GM12878 (cell line): ENCODE data around the gene MYO15B. TPM values are rescaled to one million over a fixed set of nuclear protein-coding genes. Genes with fewer than 3 reads are reported as not detected.

ENCODE experiments used
- ATAC-seq: fragments of 200-7000 bp; cut with Tn5 transposase; 3 replicates; pipeline ENCODE4 v1.9.1; 2020; ENCODE audit warnings: mild to moderate bottlenecking, moderate library complexity
- BruUV-seq: library from RNA; stranded (reverse); fragments of 400-500 nt; replicated peaks from 2 replicates; lab custom pipeline; 2021; lab: Mats Ljungman, UMichigan
- CTCF ChIA-PET: fragments of 300-600 bp; sonication (Branson Sonifier 250); formaldehyde crosslinking; extraction: SDS; loops from one replicate; lab custom pipeline; 2021; ENCODE audit warnings: inconsistent platforms; lab: Yijun Ruan, JAX
- POLR2A ChIA-PET: fragments of 350-600 bp; formaldehyde crosslinking; extraction: SDS; loops from one replicate; lab custom pipeline; 2021; ENCODE audit warnings: inconsistent platforms; lab: Charles Lee
- RAD21 ChIA-PET: fragments of 300-600 bp; sonication (Branson Sonifier 250); formaldehyde crosslinking; loops from one replicate; lab custom pipeline; 2023; ENCODE audit warnings: antibody characterized with exemption; ENCODE audit not compliant: unreplicated experiment; lab: Charles Lee
- SMC1A ChIA-PET: fragments of 300-600 bp; sonication (Branson Sonifier 250); formaldehyde crosslinking; loops from one replicate; lab custom pipeline; 2023; ENCODE audit not compliant: unreplicated experiment, uncharacterized antibody; lab: Charles Lee
- DNase-seq: peaks from one replicate; pipeline ENCODE4 v3.0.0-alpha.2; 2011; ENCODE audit warnings: low read depth, low spot score
- FAIRE-seq: peaks from 3 replicates; lab custom pipeline; 2011; peaks lifted over from hg19 to GRCh38; lab: Jason Lieb, UNC
- H2AFZ ChIP-seq: 2 replicates; pipeline ENCODE4 v1.6.0; 2011; ENCODE audit warnings: low read depth, low read length, control low read depth; ENCODE audit not compliant: control insufficient read depth
- H3K27ac ChIP-seq: 2 replicates; pipeline ENCODE4 v1.5.1; 2011; ENCODE audit warnings: control low read depth; ENCODE audit not compliant: control insufficient read depth, insufficient read depth
- H3K27me3 ChIP-seq, 2 experiments: replicated peaks in 1 of 2; 2 replicates each; pipeline versions ENCODE4 v1.6.0 to v1.6.1; 2011; ENCODE audit warnings: low read length in 1 of 2; ENCODE audit not compliant: control insufficient read depth in 2 of 2, insufficient read depth in 2 of 2
- H3K36me3 ChIP-seq, 2 experiments: 2 replicates each; pipeline ENCODE4 v1.5.1; 2011; ENCODE audit warnings: low read length in 1 of 2; ENCODE audit not compliant: control insufficient read depth in 2 of 2, insufficient read depth in 2 of 2
- H3K4me1 ChIP-seq: 2 replicates; pipeline ENCODE4 v1.6.1; 2011; ENCODE audit warnings: mild to moderate bottlenecking, low read length, moderate library complexity, mixed read lengths; ENCODE audit not compliant: control insufficient read depth, insufficient read depth
- H3K4me2 ChIP-seq: 2 replicates; pipeline ENCODE4 v1.6.0; 2011; ENCODE audit warnings: control low read depth; ENCODE audit not compliant: control insufficient read depth, insufficient read depth
- H3K4me3 ChIP-seq: fragments of 200-600 bp; sonication (generic); 2 replicates; pipeline ENCODE4 v1.5.1; 2016
- H3K79me2 ChIP-seq: 2 replicates; pipeline ENCODE4 v1.6.0; 2011; ENCODE audit warnings: low read length; ENCODE audit not compliant: control insufficient read depth, insufficient read depth
- H3K9ac ChIP-seq: 2 replicates; pipeline ENCODE4 v1.8.0; 2011; ENCODE audit warnings: low read length, control low read depth, mixed read lengths; ENCODE audit not compliant: control insufficient read depth, insufficient read depth
- H3K9me3 ChIP-seq: replicated peaks from 3 replicates; pipeline ENCODE4 v1.5.1; 2011; ENCODE audit warnings: mild to moderate bottlenecking, low read length; ENCODE audit not compliant: control insufficient read depth, insufficient read depth
- H4K20me1 ChIP-seq: 2 replicates; pipeline ENCODE4 v1.6.0; 2011; ENCODE audit not compliant: control insufficient read depth, insufficient read depth
- PRDM15 ChIP-seq: fragments of 450-650 bp; formaldehyde crosslinking; IDR thresholded peaks from 2 replicates; pipeline ENCODE4 v1.4.0; 2020; ENCODE audit warnings: mild to moderate bottlenecking, moderate library complexity
- SMAD5 ChIP-seq: IDR thresholded peaks from 2 replicates; pipeline ENCODE4 v1.6.1; 2016; ENCODE audit warnings: antibody characterized with exemption, low read depth
- WGBS: methylation state at CpG from one replicate; pipeline ENCODE4 v1.1.6; 2016; ENCODE audit warnings: low lambda C conversion rate; ENCODE audit not compliant: insufficient replicate concordance, insufficient coverage; ENCODE audit errors: missing lambda C conversion rate; 5-methylcytosine and 5-hydroxymethylcytosine counted together
- in situ Hi-C: fragments of 300-500 bp; cut with MboI; formaldehyde crosslinking; loops from 9 replicates; pipeline ENCODE4 v1.14.3; 2018; ENCODE audit warnings: mixed read lengths
- intact Hi-C: fragments of 100-400 bp; cut with micrococcal nuclease; formaldehyde crosslinking; loops from one replicate; pipeline ENCODE4 v1.14.2; 2022; ENCODE audit not compliant: unreplicated experiment
- polyA plus RNA-seq, 11 experiments: library from polyadenylated mRNA; depleted of rRNA in 4 of 11; unstranded in 6 of 11; stranded (reverse) in 5 of 11; fragments of >200 nt; fragmentation: Nextera tagmentation in 4 of 11; fragmentation: Illumina TruSeq in 1 of 11; extraction: Ambion mirVana in 4 of 11; extraction: Trizol in 1 of 11; gene quantifications; 1 replicate in 1 of 11; 2 replicates in 10 of 11; pipeline versions ENCODE4 v1.2.1 to v1.2.3, GENCODE V29; 2011 to 2016; ENCODE audit warnings: inconsistent platforms in 2 of 11, missing spikeins in 2 of 11, low read depth in 1 of 11
- total RNA-seq, 4 experiments: library from RNA; depleted of rRNA in 3 of 4; stranded (reverse); fragments of >200 nt in 3 of 4; fragmentation: Illumina TruSeq in 1 of 4; extraction: Trizol in 1 of 4; gene quantifications; 2 replicates each; pipeline versions ENCODE4 v1.2.1 to v1.2.3, GENCODE V29; 2013 to 2021
- TF ChIP-seq, protein P1 (sequence below): fragments of 450-650 bp; IDR thresholded peaks from 2 replicates; pipeline ENCODE4 v1.6.1; 2017; ENCODE audit warnings: mild to moderate bottlenecking, low read depth, inconsistent platforms; ENCODE audit not compliant: poor library complexity, severe bottlenecking

Gene MYO15B
- total and polyA plus RNA-seq, 10 of the 15 experiments (the other 5 are each of a cell fraction or from before 2014, with no cell fraction given): 0.67 to 15.4 (median 2.3) TPM; not detected in 1

DNA sequence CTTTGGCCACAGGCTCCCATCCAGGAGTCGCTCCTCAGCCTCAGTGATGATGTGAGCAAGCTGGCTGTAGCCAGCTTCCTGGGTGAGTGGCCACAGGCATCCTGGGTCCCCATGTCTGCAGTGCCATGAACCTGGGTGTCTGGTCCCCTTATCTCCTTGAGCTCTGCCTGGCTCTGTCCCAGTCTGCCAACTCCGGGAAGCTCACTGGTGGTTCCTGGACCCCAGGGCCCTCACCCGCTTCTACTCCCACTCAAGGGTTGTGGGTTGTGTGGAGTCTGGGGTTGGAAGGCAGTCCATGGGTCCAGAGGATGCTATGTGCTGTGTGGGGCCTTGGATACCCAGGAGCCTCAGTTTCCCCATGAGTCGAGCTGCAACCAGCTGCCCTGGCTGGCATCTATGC, 33.9 kb downstream of the MYO15B start:
- H3K36me3 ChIP-seq: no peaks in the 10 kb centered on the region
- CTCF ChIA-PET: interaction anchor here (1.0 to 3.5 kb wide), 4 partner anchors 12 to 127 kb away, joined by 4 to 43 read pairs (median 15); partner anchors contain the start of gene SMIM5

More for the DNA sequence above, 33.9 kb downstream of the MYO15B start:
- BruUV-seq: no TSS peak
- WGBS: 45% methylated on average over 4 of the region's 4 CpGs
- ChIA-PET RAD21 (interaction anchor here (1.2 kb wide), 1 partner anchor 126 kb away, joined by 3 read pairs; no protein-coding TSS in a partner anchor), POLR2A (interaction anchor here (0.5 kb wide), 2 partner anchors 36 to 694 kb away, joined by 4 to 6 read pairs; no protein-coding TSS in a partner anchor), SMC1A (interaction anchor here (1.4 kb wide), 1 partner anchor 11 kb away, joined by 3 read pairs; the partner anchor contains the start of gene SMIM5)
- no peak for FAIRE-seq
- intact Hi-C loops (no loop called here), in situ Hi-C loops (no loop called here)
- Histone ChIP-seq H3K27ac (no peak overlapping the region), H3K79me2 (no peaks in the 10 kb centered on the region), H3K9me3 (no peaks in the 10 kb centered on the region), H3K4me3 (no peak overlapping the region), H3K9ac (no peak overlapping the region), H3K4me1 (no peaks in the 10 kb centered on the region), H3K27me3 (no peaks in the 10 kb centered on the region), H3K4me2 (no peak overlapping the region), H4K20me1 (no peaks in the 10 kb centered on the region), H2AFZ (no peak overlapping the region)
- TF ChIP-seq, protein P1, sequence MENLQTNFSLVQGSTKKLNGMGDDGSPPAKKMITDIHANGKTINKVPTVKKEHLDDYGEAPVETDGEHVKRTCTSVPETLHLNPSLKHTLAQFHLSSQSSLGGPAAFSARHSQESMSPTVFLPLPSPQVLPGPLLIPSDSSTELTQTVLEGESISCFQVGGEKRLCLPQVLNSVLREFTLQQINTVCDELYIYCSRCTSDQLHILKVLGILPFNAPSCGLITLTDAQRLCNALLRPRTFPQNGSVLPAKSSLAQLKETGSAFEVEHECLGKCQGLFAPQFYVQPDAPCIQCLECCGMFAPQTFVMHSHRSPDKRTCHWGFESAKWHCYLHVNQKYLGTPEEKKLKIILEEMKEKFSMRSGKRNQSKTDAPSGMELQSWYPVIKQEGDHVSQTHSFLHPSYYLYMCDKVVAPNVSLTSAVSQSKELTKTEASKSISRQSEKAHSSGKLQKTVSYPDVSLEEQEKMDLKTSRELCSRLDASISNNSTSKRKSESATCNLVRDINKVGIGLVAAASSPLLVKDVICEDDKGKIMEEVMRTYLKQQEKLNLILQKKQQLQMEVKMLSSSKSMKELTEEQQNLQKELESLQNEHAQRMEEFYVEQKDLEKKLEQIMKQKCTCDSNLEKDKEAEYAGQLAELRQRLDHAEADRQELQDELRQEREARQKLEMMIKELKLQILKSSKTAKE: no peak
- TF ChIP-seq SMAD5 (no peak), PRDM15 (CRISPR knock-in tag) (no peak)
- DNase-seq: no peak
- ATAC-seq: no peak
